Kidney (tissue), 2 donors: ENCODE data around the gene USP17L26. TPM values are rescaled to one million over a fixed set of nuclear protein-coding genes. Genes with fewer than 3 reads are reported as not detected.

Experiments used
- polyA plus RNA-seq: library from polyadenylated mRNA; stranded (reverse); fragments of 350-450 nt; fragmentation: Illumina TruSeq; extraction: RNeasy Lipid Tissue Mini Kit (QIAGEN cat#74804); gene quantifications from one replicate; pipeline ENCODE4 v1.2.3, GENCODE V29; 2014; ENCODE audit warnings: low read depth, low replicate concordance; ENCODE audit not compliant: insufficient read depth
- total RNA-seq: library from RNA; stranded (reverse); fragmentation: NEBNext Ultra II Directional; extraction: Animal tissue kit (Norgen Biotek cat#: 25700); gene quantifications from one replicate; pipeline ENCODE4 v1.2.1, GENCODE V29; 2021
- donor health status: DM: yes; HTN: yes; CAD: no.

Gene USP17L26
- total and polyA plus RNA-seq, 2 donors from 2014 or later, result not detected

Other genes with a start within 250 kb of the USP17L26 start
- not detected for gene FAM90A26, start 164.2 kb upstream of the USP17L26 start, total RNA-seq
- gene FAM90A26, start 164.2 kb upstream of the USP17L26 start, polyA plus RNA-seq, result not detected
- gene USP17L10, start 124.0 kb upstream of the USP17L26 start, total RNA-seq, result not detected
- gene USP17L10, start 124.0 kb upstream of the USP17L26 start, polyA plus RNA-seq, result not detected
- not detected for gene USP17L11, start 119.3 kb upstream of the USP17L26 start, total RNA-seq
- gene USP17L11, start 119.3 kb upstream of the USP17L26 start, polyA plus RNA-seq, result not detected
- gene USP17L12, start 114.5 kb upstream of the USP17L26 start, total RNA-seq, result not detected
- not detected for gene USP17L12, start 114.5 kb upstream of the USP17L26 start, polyA plus RNA-seq
- not detected for gene USP17L13, start 109.8 kb upstream of the USP17L26 start, total RNA-seq
- not detected for gene USP17L13, start 109.8 kb upstream of the USP17L26 start, polyA plus RNA-seq
- gene USP17L15, start 100.3 kb upstream of the USP17L26 start, total RNA-seq, result not detected
- gene USP17L15, start 100.3 kb upstream of the USP17L26 start, polyA plus RNA-seq, result not detected
- 0.41 TPM for gene USP17L17, start 90.8 kb upstream of the USP17L26 start, total RNA-seq
- gene USP17L17, start 90.8 kb upstream of the USP17L26 start, polyA plus RNA-seq, result not detected
- gene USP17L18, start 86.0 kb upstream of the USP17L26 start, total RNA-seq, result not detected
- gene USP17L18, start 86.0 kb upstream of the USP17L26 start, polyA plus RNA-seq, result not detected
- not detected for gene USP17L19, start 81.3 kb upstream of the USP17L26 start, total RNA-seq
- gene USP17L19, start 81.3 kb upstream of the USP17L26 start, polyA plus RNA-seq, result not detected
- not detected for gene USP17L20, start 76.5 kb upstream of the USP17L26 start, total RNA-seq
- not detected for gene USP17L20, start 76.5 kb upstream of the USP17L26 start, polyA plus RNA-seq
- not detected for gene USP17L21, start 71.8 kb upstream of the USP17L26 start, total RNA-seq
- gene USP17L21, start 71.8 kb upstream of the USP17L26 start, polyA plus RNA-seq, result not detected
- gene USP17L22, start 67.0 kb upstream of the USP17L26 start, total RNA-seq, result not detected
- gene USP17L22, start 67.0 kb upstream of the USP17L26 start, polyA plus RNA-seq, result not detected
- gene USP17L24, start 9.5 kb upstream of the USP17L26 start, total RNA-seq, result not detected
- not detected for gene USP17L24, start 9.5 kb upstream of the USP17L26 start, polyA plus RNA-seq
- gene USP17L25, start 4.7 kb upstream of the USP17L26 start, total RNA-seq, result not detected
- not detected for gene USP17L25, start 4.7 kb upstream of the USP17L26 start, polyA plus RNA-seq
- gene USP17L5, start 4.7 kb downstream of the USP17L26 start, total RNA-seq, result not detected
- gene USP17L5, start 4.7 kb downstream of the USP17L26 start, polyA plus RNA-seq, result not detected
- gene USP17L27, start 9.5 kb downstream of the USP17L26 start, total RNA-seq, result not detected
- not detected for gene USP17L27, start 9.5 kb downstream of the USP17L26 start, polyA plus RNA-seq
- gene USP17L28, start 14.2 kb downstream of the USP17L26 start, total RNA-seq, result not detected
- gene USP17L28, start 14.2 kb downstream of the USP17L26 start, polyA plus RNA-seq, result not detected
- gene USP17L29, start 19.0 kb downstream of the USP17L26 start, total RNA-seq, result not detected
- not detected for gene USP17L29, start 19.0 kb downstream of the USP17L26 start, polyA plus RNA-seq
- gene USP17L30, start 28.5 kb downstream of the USP17L26 start, total RNA-seq, result not detected
- not detected for gene USP17L30, start 28.5 kb downstream of the USP17L26 start, polyA plus RNA-seq
- not detected for gene DEFB131A, start 109.8 kb downstream of the USP17L26 start, total RNA-seq
- not detected for gene DEFB131A, start 109.8 kb downstream of the USP17L26 start, polyA plus RNA-seq